HG03457 (cell line): ENCODE measurements around the gene KDM2B.
A peak's percentile ranks its signal among the peaks of the same experiment; 100 is the strongest.
"Not testable (repeated sequence)": the region's sequence is repeated elsewhere in the genome, so short reads cannot be mapped to it uniquely, and the experiment has no call there.

Experiments
- ATAC-seq: cut with Tn5 transposase; IDR thresholded peaks from one replicate; pipeline ENCODE4 v1.9.1; 2021; ENCODE audit warnings: moderate number of reproducible peaks; ENCODE audit not compliant: unreplicated experiment

Gene KDM2B

GRCh38 chr12:121590476-121591143 is 9.8 kb upstream of the KDM2B start:
- ATAC-seq: peak; percentile 42

DNA sequence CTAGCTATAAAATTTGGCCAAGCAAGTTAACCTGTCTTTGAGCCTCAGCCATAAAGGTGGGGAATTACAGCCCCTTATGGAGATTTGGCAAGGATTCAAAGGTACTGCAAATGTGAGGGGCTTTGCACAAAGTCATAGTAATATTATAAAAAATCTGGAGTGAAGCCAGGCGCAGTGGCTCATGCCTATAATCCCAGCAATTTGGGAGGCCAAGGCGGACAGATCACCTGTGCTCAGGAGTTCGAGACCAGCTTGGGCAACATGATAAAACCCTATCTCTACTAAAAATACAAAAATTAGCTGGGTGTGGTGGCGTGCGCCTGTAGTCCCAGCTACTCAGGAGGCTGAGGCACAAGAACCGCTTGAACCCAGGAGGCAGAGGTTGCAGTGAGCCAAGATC is 4.1 kb upstream of the KDM2B start:
- ATAC-seq: not testable (repeated sequence)

GRCh38 chr12:121583334-121583661 is 2.5 kb upstream of the KDM2B start:
- not testable (repeated sequence) for ATAC-seq

GRCh38 chr12:121582583-121583333 is 1.9 kb upstream of the KDM2B start:
- ATAC-seq: no peak

- ATAC-seq: no peak
Measured at GRCh38 chr12:121581686-121582429, 1.0 kb upstream of the KDM2B start.

- no peak for ATAC-seq
Measured at GRCh38 chr12:121579981-121580868, 598 bp downstream of the KDM2B start.

DNA sequence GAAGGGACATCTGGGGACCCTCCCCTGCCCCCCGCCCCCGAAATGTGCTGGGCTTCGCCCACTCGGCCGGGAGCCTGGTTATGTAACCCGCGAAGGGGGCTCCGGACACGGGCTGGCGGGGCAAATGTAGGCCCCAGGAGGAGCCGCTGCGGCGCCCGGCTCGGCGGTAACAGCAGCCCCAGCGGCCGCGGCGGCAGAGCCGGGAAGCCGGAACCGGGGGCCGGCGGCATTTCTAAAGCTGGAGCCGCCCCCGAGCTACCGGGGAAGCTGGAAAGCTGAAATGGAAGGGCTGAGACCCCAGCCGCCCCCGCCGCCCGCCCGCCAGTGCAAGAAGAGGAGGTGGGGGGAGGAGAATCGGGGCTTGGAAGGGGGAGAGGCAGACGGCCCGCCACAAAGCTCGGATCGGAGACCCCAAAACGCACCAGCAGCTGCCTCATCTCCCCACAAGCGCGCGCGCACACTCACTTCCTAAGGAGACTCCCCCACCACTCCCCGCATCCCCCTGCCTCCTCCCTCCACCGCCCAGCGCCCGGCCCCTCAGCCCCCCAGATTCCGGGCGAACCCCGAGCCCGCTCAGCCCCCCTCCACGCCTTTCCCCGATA is 1.5 kb downstream of the KDM2B start:
- no peak for ATAC-seq

DNA sequence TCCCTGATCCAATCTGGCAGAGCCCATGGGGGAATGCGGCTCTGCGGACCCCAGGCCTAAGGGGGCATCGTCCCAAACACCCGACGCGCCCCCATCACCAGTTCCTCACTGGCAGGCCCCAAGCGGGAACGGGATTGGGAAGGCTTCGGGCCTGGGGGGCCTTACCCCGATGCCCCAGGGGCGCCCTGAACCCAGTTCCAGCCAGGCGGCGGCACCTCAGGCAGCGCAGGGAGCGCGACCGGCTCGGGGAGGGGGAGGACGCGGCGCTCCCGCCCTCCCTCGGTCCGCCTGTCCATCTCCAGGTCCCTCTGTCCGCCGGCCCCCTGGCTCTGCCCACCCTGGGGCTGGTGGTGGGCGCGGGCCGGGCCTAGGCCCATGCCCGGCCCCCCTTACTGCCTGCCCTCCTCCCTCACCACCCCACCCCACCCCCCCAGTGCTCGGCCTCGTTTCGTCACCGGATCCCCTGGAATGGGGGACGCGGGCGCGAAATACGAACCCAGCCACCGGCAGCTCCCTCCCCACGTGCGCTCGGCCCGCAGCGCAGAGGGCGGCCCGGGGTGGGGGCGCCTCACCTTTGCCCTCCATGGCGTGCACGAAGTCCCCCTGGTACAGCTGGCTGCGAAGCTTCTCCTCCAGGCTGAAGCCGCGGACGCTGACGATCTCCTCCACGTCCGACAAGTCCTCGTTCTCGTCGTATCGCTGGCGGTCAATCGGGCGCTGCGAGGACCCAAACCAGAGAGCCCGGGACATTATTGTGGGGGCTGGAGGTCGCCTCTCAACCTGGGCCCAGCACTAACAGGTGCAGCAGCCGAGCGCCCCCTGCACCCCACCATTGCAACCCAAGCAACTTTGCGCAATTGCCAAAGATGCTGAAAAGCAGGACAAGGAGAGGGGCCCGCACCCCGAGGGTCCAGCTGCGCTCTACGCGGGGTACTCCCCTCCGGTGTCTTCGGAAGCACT is 2.3 kb downstream of the KDM2B start:
- no peak for ATAC-seq

DNA sequence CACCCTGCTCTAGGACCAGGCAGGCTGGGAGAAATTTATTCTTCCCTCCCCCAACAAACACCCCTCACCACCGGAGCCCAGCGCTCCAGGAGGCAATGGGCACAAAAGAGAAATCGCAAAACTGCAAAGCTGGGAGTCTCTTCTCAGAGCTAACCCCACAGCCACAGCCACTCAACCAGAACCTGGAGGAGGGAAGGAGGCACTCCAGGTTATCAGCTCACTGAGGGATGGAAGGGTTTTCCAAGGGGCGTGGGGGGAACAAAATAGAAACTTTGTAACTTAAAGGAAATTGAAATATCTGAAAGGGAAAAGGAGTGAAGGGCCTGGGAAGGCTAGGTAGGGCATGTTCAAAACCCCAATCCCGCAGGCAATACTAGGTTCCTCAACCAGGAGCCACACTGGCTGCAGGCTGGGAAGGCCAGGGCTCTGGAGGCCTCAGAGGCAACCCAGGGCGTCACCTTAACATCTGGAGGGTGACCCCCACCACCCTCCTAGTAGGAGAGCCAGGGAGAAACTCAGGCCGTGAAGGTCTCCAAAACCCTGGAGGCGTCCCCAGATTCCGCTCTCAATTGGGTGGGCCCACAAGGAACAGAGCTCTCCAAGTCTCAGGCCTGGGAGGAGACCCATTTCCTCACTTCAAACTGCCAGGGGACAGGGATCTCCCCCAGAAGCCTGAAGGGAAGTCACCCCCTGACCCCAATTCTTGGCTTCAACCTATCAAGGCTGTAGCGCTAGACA is 3.2 kb downstream of the KDM2B start:
- no peak for ATAC-seq

GRCh38 chr12:121576851-121577391 is 3.9 kb downstream of the KDM2B start:
- no peak for ATAC-seq

DNA sequence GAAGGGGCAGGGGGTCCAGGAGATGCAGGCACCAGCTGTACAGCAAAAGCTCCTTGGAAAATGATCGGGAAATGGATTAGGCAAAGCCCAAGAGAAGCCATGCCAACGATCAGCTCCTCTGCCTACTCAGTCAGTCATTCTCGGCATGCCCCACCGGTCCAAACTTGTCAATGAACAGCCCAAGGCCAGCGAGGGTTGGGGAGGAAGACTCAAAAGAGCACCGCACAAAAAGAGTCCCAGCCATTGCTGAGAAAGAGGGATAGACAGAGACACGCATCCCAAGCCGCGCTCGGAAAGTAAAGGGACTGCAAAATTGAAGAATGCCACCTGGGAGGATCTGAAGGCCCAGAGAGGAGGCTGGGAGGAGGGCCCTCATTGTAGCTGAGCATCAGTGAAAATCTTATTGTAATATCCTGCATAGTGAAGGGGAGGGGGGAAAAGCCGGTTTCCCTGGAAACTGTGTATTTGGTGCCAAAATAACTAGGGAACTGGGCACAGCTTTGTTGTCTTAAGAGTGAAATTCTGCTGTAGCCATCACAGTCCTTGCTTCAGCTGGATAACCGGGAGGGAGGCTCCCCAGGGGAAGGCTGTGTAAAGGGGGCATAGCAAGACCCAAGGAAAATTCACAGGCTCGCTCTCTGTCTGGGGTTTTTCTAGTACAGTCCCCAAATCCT is 4.7 kb downstream of the KDM2B start:
- no peak for ATAC-seq

- no peak for ATAC-seq
Measured at GRCh38 chr12:121575051-121575450, 5.8 kb downstream of the KDM2B start.

DNA sequence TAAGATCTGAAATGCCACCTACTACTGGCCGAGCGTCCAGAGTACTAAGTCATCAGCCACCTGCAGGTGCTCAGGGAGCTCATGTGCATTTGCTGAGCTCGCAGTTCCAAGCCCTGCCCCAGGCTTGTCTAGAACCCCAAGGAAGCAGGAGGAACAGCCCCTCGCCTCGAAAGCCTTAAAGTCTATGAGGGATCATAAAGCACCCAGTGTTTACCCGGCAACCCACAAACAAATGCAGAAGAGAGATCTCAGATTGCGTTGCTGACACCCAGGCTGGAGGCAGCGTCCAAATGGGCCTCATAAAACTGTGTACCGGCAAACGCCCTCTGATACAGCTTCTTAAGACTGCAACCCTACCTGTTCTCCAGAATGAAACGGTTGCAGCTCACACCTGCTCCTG is 6.8 kb downstream of the KDM2B start:
- ATAC-seq: no peak

DNA sequence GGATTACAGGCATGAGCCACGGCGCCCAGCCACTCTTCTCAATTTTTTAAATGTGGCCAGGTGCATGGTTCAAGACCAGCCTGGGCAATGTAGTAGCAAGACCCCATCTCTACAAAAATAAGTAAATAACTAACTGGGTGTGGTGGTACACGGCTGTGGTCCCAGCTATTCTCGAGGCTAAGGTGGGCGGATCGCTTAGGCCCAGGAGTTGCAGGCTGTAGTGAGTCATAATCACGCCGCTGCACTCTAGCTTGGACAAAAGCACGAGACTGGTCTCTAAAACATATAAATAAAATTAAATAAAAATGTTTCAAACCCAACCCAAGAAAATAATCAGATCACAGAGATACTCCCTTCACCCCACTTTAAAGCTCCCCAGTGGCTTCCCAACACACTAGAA is 8.9 kb downstream of the KDM2B start:
- ATAC-seq: no peak

DNA sequence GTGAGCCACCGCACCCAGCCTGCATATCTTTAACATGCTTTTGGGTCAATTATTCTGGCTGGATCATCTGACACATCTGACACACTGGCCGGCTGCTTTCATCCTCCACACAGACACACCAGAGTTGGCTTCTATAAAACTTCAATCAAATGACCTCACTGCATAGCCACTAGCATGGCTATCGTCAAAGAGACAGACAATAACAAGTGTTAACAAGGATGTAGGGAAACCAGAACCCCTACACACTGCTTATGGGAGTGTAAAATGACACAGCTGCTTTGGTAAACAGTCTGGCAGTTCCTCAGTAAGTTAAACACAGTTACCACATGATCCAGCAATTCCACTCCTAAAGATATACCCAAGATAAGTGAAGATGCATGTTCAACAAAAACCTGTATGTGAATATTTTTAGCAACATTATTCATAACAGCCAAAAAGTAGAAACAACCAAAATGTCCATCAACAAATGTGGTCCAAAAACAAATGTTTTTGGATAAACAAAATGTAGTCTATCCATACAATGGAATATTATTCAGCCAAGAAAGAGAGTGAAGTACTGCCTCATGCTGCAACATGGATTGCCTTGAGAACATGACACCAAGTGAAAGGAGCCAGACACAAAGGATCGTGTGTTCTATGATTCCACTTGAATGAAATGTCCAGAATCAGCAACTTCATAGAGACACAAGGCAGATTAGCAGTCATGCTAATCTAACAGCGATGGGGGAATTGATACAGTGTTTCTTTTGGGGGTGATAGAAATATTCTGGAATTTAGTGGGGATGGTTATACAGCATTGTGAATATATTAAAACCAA is 10.1 kb downstream of the KDM2B start:
- ATAC-seq: no peak

DNA sequence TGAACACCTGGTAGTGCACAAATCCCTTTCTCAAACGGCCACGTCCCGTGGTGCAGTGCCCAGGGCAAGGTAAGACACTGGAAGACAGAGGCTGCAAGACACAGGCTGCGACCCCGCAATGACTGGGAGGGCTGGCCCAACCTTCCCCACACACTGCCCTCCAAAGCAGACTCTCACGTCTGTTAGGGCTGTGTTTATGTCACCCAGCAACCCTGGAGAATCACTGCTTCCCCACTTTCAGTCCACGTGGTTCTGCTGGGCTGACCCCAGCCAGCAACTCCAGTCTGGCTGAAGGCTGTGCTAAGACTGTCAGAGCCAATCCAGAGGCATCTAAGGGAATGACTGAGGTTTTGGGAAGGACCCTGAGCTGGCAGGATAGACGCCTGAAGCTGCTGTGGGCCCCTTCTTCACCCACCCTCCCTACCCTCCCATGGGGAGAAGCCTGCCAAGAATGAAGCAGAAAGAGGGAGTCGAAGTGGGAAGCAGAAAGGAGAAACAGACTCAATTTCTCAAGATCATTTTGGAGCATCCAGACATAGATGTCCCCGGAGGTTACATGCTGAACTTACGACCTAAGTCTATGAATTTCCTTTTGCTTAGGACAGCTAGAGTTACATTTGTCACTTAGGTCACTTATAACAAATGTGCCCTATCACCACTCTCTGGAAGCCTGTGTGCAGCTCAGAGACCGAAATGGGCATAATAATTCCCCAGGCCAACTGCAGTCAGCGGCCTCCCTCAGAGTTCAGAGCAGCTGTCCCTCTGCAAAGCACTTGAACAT is 11.7 kb downstream of the KDM2B start:
- ATAC-seq: no peak
